Measurements from ENCODE around the gene CDK19.

- TF ChIP-seq BHLHE40 (IDR thresholded peaks at IDR 0.05; ENCODE audit: borderline replicate concordance) (no peak), ZNF384 (IDR thresholded peaks at IDR 0.05) (no peak), FOXM1 (IDR thresholded peaks at IDR 0.05; ENCODE audit: borderline replicate concordance) (no peak)
These were observed 29.0 kb downstream of the CDK19 start for GRCh38 chr6:110786271-110786670.

All from HEK293T (cell line).